HUDEP-2 (cell line): Measurements from ENCODE around the gene CACNA2D3.

Experiments used
- DNase-seq, 76 experiments: peaks; one replicate each; lab custom pipeline; 2025; ENCODE audit not compliant: unreplicated experiment in 76 of 76; lab: John Stamatoyannopoulos, UW

Gene CACNA2D3

DNA sequence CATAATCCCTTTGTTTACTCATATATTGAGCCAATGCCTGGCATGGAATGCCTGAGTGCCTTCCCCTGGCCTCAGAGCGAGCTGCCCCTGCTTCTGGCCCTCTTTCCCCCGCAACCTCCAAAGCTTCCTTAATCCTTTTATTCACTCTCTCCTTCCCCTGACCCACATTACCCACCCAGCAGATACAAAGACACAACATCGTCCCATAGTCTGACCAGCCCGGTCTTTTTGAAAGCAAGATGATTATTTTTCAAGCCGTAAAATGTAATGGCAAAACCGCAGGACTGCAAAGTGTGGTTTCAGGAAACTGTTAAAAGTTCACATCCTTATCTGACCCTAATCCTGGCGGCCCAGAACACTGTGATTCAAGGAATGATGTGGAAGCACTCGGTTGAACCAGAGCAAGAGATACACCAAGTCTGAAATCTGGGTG is 883.9 kb downstream of the CACNA2D3 start:
- no peak for DNase-seq

DNA sequence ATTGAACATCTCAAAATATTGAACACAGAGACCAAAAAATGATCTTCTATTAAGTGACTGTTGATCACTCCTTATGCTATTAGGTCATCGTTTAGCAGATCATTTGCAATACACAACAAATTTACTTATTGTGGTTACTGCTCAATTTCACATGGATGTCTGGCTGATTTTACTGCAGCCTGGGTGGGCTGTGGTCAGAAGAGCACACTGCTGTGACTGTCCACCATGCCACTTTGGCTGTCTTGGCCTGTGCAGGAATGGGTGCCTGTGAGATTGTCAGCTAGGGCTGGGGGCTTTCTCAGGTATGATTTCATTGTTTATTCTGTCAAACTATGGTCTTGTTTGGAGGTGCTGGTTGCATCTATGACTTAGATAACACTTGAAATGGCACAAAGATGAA is 885.6 kb downstream of the CACNA2D3 start:
- DNase-seq = no peak

DNA sequence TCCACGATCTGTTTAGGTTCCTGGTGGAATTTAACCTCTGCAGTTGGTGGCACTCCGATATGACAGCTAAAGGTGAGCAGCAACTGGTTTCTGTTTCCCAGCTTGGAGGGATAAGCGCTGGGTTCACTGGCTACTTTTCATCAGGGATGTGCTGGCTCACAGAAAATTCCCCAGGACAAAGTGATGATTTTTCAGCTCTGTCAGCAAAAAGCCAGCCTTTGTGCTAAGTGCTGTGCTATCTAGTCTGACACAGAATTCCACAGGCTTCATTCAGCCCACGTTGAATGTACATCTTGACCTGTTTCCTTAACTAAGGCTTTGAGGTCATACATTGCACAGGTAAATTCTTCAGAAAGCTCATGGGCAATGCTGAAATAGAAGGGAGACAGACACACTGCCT is 887.0 kb downstream of the CACNA2D3 start:
- no peak for DNase-seq

DNA sequence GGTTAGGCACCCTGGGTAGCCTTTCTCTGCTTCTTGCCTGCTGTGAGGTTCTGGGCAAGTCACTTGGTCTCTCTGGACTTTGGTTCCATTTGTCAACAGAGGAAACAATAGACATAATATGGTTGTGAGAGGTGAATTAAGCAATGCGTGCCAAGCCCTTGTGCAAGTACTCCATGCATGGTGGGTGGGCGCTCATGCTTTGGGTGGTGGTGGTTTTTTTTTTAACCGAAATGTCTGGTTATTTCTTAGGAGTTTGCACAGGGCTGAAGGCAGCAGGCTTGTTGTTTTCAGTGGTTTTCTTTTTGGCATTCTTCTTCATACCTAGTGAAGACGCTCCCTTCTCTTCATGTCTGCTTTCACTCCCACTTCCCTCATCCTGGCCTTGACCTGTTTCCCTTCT is 889.7 kb downstream of the CACNA2D3 start:
- DNase-seq = no peak

DNA sequence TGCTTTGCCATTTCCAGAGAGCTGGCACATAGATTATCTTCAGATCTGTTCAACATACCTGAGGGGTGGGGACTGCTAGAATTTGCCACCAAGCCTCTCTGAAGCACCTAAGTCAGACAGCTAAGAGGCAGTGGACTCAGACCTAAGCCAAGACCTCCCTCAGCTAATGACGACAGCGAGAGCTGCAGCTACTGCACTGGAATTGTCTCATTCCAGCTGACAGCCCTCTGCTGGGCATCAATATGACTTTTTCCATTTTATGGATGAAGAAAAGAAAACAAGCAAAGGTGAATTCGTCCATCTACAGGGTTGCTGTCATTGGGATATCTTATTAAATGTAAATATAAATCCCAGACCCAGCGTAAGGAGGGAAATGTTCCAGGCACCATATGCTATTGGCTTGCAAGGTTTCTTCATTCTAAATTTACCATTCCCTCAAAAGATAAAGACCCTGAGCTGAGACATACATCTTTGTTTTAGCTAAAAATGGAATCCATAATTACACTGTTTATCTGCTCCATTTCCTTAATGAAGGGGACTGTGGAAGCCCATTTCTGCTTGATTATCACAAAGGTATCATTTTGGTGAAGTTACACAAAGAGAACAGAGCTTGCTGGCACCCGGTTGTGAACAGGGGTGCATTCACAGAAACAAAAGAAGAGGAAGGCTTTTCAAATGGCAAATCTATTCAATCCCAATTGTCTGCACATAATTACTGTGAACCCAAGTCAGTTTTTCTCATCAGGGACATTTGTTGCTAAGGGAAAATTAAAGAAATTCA is 891.0 kb downstream of the CACNA2D3 start:
- no peak for DNase-seq

DNA sequence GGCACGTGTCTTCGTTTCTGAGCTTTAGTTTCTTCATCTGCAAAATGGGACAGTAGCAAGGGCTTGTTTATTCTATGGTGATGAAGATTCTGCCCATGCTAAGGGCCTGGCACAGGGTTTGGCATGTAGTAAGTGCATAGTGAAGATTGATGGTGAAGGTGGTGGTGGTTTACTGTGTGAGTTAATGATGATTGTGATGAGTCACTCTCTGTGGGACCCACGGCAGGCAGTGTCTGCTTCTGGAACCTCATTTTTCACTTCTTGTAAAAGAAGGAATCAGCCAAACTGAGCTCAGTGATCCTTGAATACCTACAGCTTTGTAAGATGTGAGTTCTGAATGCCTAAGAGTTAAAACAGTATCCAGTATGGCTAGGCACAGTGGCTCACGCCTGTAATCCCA is 891.7 kb downstream of the CACNA2D3 start:
- DNase-seq = no peak

DNA sequence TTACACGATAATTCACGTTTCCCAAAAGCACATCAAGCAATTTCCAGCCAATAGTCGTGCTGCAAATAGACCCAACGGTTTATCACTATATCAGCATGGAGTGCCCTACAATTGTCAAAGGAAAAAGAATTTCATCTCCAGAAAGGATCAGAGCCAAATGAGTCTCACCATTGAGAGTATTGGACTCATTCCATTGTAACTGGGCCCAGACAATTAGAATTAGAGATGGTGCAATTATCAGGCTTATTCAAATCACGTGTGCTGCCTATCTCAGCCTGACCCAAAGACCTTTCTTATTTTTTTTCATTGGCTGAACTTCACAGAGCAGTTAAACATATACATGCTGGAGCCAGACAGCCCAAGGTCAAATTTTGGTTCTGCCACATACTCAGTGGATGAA is 892.6 kb downstream of the CACNA2D3 start:
- no peak for DNase-seq

DNA sequence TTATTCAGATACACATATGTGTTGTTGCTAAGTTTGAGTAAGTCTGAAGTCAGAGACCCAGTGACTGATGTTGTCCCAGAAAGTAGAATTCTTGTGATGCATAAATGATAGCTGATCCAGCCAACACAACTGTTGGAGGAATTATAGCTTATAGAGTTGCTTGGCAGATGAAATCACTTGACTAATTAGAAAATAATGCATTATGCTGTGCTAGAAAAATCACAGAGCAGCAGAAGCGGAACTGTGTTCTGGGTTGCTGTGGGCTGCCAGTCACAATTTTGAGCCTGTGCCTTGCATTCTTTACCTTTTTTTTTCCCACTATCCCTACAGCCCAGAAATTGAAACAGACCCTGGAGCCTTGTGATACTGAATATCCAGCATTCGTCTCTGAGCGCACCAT is 895.5 kb downstream of the CACNA2D3 start:
- no peak for DNase-seq

DNA sequence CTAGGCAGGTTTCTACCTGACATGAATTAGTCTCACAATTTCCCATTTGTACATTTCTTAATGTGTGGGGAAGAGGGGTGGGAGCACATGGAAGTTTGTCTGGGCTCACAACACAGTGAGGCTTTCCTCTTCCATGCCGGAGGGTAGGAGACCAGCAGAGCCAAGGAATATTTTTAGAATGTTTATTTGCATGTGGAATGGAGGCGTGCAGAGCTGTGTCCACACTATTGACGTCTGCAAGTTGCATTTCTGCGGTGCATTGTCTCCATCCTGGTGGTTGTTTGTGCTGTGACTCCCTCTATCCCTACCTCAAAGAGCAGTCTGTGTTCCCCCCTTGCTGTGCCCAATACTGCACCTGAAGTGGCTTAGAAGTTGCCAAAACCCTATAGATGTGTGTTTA is 908.6 kb downstream of the CACNA2D3 start:
- no peak for DNase-seq

DNA sequence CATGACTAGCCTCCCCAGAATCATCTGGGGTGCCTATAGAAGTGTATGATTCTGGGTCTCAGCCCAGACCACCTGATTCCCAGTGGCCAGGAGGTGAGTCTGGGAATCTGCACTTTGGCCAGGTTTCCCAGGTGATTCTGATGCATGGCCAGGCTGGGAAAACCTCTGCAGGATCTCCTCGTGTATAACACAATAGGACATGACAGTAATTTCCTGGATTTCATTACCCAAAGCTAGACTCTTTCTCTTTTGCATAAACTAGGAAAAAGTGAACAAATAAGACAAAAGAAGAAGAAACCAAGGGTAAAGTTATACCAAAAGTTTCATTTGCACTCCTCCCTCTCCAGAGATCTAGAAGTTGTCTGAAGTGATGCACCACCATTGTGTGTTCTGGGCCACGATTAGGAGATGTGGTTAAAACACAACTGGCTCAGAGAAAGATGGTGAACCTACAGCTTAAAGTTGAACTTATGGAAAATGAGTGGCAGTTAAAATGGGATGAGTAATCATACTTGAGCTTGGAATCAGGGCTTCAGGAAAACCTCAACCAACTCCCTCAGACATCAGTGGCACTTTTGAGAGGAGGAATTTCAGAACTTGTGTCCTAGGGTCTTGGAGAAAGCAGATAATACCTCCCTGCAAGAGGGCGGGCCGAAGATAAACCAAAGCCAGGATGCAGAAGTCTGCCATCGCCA is 914.7 kb downstream of the CACNA2D3 start:
- DNase-seq = no peak

DNA sequence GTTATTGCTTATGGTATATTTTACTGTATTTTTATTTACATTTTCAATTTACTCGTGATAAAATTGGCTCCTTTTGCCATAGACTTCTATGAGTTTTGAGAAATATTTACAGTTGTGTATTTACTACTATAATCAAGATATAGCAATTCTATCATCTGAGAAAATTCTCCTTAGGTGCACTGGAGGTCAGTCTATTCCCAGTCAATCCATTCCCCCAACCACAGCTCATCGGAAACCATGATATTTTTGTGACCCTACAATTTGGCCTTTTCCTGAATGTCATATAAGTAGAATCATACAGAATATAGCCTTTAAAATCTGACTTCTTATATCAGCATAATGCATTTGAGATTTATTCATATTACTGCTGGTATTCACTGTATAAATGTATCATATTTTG is 920.2 kb downstream of the CACNA2D3 start:
- no peak for DNase-seq

DNA sequence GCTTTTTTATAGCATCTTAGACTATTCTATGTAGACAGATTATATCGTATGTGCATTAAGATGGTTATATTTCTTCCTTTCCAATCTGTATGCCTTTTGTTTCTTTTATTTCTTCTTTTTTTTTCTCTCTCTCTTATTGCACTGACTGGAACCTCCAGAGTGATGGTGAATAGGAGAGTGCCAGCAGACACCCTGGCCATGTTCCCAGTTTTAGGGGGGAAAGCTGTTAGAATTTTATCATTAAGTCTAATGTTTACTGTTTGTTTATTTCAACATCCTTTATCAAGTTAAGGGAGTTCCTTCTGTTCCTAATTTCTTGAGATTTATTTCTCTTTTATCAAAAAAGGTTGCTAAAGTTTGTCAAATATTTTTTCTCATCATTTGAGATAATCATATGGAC is 922.1 kb downstream of the CACNA2D3 start:
- no peak for DNase-seq

DNA sequence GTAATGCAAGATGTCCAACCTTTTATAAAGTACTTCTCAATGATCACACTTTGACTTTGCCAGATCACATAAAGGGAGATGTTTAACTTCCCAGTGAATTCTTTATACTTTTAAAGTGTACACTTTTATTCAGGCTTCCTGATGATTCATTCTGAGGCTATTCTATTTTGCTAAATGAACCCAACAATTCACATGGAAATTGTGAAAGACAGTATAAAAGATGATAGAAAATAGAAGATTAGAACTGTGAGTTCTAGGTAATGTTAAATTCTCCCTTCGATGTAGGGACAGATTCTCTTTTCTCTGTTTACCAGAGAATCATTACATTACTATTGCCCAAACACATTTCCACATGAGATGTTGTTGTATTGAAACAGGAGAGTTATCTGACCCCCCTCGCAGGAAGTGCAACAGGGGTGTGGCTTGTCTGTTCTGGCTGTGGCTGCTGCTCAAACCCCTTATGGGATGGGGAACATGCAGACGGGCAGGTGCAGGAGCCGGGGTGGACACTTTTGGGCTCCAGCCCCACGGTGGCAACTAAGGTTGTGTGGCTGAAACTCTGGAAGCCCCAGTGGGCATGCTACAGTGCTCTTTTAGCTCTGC is 936.8 kb downstream of the CACNA2D3 start:
- DNase-seq = no peak

DNA sequence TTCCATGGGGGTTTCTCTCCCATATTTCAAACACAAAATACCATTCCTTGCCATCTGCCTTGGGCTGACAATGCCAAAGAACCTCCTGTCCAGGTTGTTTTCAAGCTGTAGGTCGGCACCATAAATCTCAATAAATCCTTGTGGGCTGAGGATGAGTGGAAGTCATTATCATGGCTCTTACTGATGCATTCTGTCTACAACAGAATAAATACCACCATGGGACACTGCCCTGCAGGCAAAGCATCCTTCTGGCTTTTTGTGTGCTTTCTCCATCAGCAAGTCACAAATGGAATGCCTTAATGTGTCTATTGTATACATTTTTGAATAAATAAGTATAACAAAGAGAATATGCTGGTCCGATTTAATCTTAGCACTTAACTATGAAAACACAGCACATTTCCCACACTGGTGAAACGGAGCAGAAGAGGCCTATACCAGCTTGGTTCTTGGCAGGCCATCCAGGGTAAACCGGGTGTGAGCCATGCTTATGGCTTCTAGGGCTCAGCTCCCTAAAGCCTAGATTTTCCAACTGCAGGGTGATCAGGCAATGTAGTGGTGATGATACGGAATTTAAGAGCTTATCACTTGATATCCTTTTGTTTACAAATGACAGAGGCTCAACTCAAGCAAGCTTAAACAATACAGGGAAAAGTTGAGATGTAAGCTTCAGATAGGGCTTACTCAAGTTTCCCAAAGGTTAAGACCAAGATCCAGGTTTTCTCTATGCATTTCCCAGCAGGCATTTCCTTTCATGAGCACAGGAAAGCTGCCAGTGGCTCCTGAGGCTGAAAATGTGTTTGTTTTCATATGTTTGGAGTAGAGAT is 938.8 kb downstream of the CACNA2D3 start:
- no peak for DNase-seq

DNA sequence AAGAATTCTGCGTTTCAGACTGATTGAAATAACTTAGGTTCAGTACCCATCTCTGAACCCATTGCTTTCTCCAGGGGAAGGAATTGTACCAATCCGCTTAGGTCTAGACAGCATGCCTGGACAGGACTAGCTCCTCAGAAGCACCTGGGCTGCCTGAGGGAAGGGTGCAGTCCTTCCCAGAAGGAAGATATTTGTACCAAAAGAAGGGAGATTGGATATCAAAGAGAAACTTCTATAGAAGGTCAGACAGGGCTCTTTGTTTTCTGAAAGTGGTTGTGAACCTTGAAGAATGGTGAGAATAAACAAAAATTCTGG is 939.3 kb downstream of the CACNA2D3 start:
- no peak for DNase-seq

DNA sequence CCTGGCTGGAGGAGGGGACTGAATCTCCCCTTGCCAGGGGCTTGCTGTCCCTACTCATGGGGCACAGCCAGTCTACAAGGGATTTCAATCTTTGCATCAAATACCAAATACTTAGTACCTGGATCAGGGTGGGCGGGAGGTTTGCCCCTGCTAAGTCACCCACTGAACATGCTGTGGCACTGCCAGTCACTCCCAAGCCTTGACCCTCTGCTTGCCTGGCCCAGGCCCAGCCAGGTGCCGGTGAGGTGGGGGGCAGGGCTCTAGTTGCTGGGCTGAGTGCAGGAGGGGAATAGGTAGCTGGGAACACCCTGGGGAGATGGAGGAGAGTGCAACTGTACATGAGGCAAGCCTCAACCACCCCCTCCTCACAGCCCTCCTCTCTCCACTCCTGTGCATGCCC is 941.8 kb downstream of the CACNA2D3 start:
- DNase-seq = no peak

DNA sequence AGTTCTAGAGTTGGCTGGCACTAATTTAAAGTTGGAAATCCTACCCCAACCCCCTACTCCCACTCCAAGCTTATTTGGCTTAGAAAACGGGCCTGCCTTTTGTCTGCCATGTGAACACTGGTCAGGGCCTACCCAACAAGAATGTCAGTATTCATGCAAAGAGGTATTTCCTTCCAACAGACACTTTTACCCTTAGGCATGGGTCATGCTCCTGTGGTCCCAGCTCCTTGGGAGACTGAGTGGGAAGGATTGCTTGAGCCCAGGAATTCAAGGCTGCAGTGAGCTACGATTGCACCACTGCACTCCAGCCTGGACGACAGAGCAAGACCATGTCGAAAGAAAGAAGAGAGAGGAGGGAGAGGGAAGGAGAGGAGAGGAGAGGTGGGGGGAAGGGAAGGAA is 943.0 kb downstream of the CACNA2D3 start:
- no peak for DNase-seq

DNA sequence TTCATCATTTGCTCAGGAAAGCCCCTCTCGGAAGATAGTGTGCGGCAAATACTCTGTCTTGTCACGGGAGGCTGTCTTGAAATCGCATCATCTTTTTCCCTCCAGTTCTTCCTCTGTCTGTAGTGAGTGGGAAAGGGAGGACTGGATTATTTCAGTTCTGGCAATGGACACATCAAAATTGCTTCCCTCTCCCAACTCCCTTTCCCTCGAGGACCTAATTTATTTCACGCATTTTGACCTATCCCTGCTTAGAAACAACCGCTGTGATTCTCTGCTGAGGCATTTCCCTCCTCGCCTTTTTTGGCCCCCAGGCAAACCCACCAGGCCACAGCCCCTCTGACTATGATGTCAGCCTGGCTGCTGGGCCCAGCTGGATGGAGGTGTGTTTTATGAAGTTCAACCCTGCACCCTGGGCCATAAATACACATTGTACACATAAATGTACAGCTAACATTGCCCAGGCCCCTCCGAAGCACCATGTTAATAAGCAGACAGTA is 944.2 kb downstream of the CACNA2D3 start:
- DNase-seq = no peak

DNA sequence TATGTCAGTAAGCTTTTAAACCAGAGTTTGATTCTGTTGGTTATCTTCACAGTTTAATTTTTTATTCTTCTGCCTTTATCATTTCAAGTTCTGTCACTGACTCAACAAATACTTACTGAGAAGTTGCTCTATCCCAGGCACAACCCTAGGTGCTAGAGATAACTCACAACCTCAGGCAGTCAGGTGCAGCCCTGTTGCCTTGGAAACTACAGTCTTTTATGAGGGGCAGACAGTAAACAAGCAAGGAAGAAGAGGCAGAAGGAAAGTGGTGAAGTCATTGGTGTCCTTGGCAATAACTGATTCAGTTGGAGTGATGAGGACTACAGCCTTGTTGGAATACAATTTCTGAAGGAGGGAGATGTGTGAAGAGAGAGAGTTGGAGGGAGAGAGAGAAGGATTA is 947.6 kb downstream of the CACNA2D3 start:
- DNase-seq = no peak

DNA sequence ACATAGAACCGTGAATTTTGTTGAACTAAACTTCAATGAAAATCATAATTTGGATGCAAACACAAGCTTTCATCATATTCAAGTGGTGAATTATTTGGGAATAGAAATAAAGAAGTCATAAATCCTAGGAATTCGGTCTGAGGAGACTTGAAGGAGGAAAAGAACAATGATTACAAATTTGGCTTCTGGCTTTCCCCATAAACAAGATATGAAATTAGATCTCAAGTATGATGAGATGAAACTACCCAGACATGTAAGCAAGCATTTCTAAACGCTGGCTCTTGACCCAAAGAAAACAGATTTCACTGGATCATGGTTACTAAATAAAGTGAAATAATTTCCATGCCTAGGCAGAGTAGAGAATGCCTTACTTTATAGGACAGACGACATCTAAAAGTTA is 952.4 kb downstream of the CACNA2D3 start:
- DNase-seq = no peak

DNA sequence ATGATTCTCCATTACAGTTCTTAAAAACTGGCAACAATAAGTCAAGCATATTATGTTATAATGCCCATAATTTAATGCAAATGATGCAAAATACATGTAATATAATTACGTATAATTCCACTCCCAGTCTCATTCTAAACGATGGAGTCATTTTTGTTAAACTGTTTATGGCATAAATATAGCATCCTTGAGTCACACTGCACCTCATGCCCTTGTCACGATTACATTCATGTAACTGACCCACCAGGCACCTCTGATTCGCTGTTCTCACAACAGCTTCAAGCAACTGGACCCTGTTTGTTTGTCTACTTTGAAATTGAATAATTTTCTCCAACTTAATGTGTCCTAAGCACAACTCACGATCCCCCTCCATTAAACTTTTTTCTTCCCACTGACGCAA is 953.5 kb downstream of the CACNA2D3 start:
- no peak for DNase-seq
